GM21423 (cell line): Measurements from ENCODE around the gene GATA1.

Experiments
- ATAC-seq: cut with Tn5 transposase; IDR thresholded peaks from one replicate; pipeline ENCODE4 v1.9.1; 2021; ENCODE audit warnings: mild to moderate bottlenecking, moderate library complexity; ENCODE audit not compliant: unreplicated experiment

Gene GATA1

DNA sequence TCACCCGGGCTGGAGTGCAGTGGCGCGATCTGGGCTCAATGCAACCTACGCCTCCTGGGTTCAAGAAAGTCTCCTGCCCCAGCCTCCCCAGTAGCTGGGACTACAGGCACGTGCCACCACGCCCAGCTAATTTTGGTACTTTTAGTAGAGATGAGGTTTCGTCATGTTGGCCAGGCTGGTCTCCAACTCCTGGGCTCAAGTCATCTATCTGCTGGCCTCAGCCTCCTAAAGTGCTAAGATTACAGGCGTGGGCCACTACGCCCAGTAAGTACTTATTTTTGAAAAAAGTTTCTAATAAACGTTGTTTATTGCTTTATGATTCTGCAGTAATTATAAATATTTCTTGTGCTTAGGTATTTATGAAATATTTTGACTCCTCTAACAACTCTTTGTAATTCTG is 53.3 kb downstream of the GATA1 start:
- ATAC-seq, result no peak
